GM12878 (cell line): ENCODE results near the gene ZFR. TPM values are rescaled to one million over a fixed set of nuclear protein-coding genes. Genes with fewer than 3 reads are reported as not detected.

Experiments used
- ATAC-seq: fragments of 200-7000 bp; cut with Tn5 transposase; 3 replicates; pipeline ENCODE4 v1.9.1; 2020; ENCODE audit warnings: mild to moderate bottlenecking, moderate library complexity
- BruUV-seq: library from RNA; stranded (reverse); fragments of 400-500 nt; replicated peaks from 2 replicates; lab custom pipeline; 2021; lab: Mats Ljungman, UMichigan
- CTCF ChIA-PET: fragments of 300-600 bp; sonication (Branson Sonifier 250); formaldehyde crosslinking; extraction: SDS; loops from one replicate; lab custom pipeline; 2021; ENCODE audit warnings: inconsistent platforms; lab: Yijun Ruan, JAX
- POLR2A ChIA-PET: fragments of 350-600 bp; formaldehyde crosslinking; extraction: SDS; loops from one replicate; lab custom pipeline; 2021; ENCODE audit warnings: inconsistent platforms; lab: Charles Lee
- RAD21 ChIA-PET: fragments of 300-600 bp; sonication (Branson Sonifier 250); formaldehyde crosslinking; loops from one replicate; lab custom pipeline; 2023; ENCODE audit warnings: antibody characterized with exemption; ENCODE audit not compliant: unreplicated experiment; lab: Charles Lee
- SMC1A ChIA-PET: fragments of 300-600 bp; sonication (Branson Sonifier 250); formaldehyde crosslinking; loops from one replicate; lab custom pipeline; 2023; ENCODE audit not compliant: unreplicated experiment, uncharacterized antibody; lab: Charles Lee
- DNase-seq: peaks from one replicate; pipeline ENCODE4 v3.0.0-alpha.2; 2011; ENCODE audit warnings: low read depth, low spot score
- FAIRE-seq: peaks from 3 replicates; lab custom pipeline; 2011; peaks lifted over from hg19 to GRCh38; lab: Jason Lieb, UNC
- H2AFZ ChIP-seq: 2 replicates; pipeline ENCODE4 v1.6.0; 2011; ENCODE audit warnings: low read depth, low read length, control low read depth; ENCODE audit not compliant: control insufficient read depth
- H3K27ac ChIP-seq: 2 replicates; pipeline ENCODE4 v1.5.1; 2011; ENCODE audit warnings: control low read depth; ENCODE audit not compliant: control insufficient read depth, insufficient read depth
- H3K27me3 ChIP-seq, 2 experiments: replicated peaks in 1 of 2; 2 replicates each; pipeline versions ENCODE4 v1.6.0 to v1.6.1; 2011; ENCODE audit warnings: low read length in 1 of 2; ENCODE audit not compliant: control insufficient read depth in 2 of 2, insufficient read depth in 2 of 2
- H3K36me3 ChIP-seq, 2 experiments: 2 replicates each; pipeline ENCODE4 v1.5.1; 2011; ENCODE audit warnings: low read length in 1 of 2; ENCODE audit not compliant: control insufficient read depth in 2 of 2, insufficient read depth in 2 of 2
- H3K4me1 ChIP-seq: 2 replicates; pipeline ENCODE4 v1.6.1; 2011; ENCODE audit warnings: mild to moderate bottlenecking, low read length, moderate library complexity, mixed read lengths; ENCODE audit not compliant: control insufficient read depth, insufficient read depth
- H3K4me2 ChIP-seq: 2 replicates; pipeline ENCODE4 v1.6.0; 2011; ENCODE audit warnings: control low read depth; ENCODE audit not compliant: control insufficient read depth, insufficient read depth
- H3K4me3 ChIP-seq: fragments of 200-600 bp; sonication (generic); 2 replicates; pipeline ENCODE4 v1.5.1; 2016
- H3K79me2 ChIP-seq: 2 replicates; pipeline ENCODE4 v1.6.0; 2011; ENCODE audit warnings: low read length; ENCODE audit not compliant: control insufficient read depth, insufficient read depth
- H3K9ac ChIP-seq: 2 replicates; pipeline ENCODE4 v1.8.0; 2011; ENCODE audit warnings: low read length, control low read depth, mixed read lengths; ENCODE audit not compliant: control insufficient read depth, insufficient read depth
- H3K9me3 ChIP-seq: replicated peaks from 3 replicates; pipeline ENCODE4 v1.5.1; 2011; ENCODE audit warnings: mild to moderate bottlenecking, low read length; ENCODE audit not compliant: control insufficient read depth, insufficient read depth
- H4K20me1 ChIP-seq: 2 replicates; pipeline ENCODE4 v1.6.0; 2011; ENCODE audit not compliant: control insufficient read depth, insufficient read depth
- DPF2 ChIP-seq: fragments of 450-650 bp; IDR thresholded peaks from 2 replicates; pipeline ENCODE4 v1.6.1; 2017; ENCODE audit warnings: mild to moderate bottlenecking
- FOXK2 ChIP-seq: fragments of 450-650 bp; IDR thresholded peaks from 2 replicates; pipeline ENCODE4 v1.6.1; 2017; ENCODE audit warnings: mild to moderate bottlenecking, moderate library complexity
- FOXM1 ChIP-seq: IDR thresholded peaks from 2 replicates; pipeline ENCODE4 v1.6.1; 2012; ENCODE audit warnings: low read depth, mild to moderate bottlenecking, inconsistent platforms, low read length, moderate library complexity
- KLF5 ChIP-seq: fragments of 450-650 bp; IDR thresholded peaks from 2 replicates; pipeline ENCODE4 v1.6.1; 2014; ENCODE audit warnings: mild to moderate bottlenecking; ENCODE audit not compliant: partially characterized antibody
- MEF2B ChIP-seq: fragments of 450-650 bp; IDR thresholded peaks from 2 replicates; pipeline ENCODE4 v1.6.1; 2018; ENCODE audit warnings: mild to moderate bottlenecking, moderate library complexity; ENCODE audit not compliant: partially characterized antibody, poor library complexity, severe bottlenecking
- RAD21 ChIP-seq: IDR thresholded peaks from 2 replicates; pipeline ENCODE4 v1.6.1; 2011; ENCODE audit warnings: mild to moderate bottlenecking, low read depth, low read length, moderate library complexity; ENCODE audit not compliant: insufficient read depth
- REST ChIP-seq: IDR thresholded peaks from 2 replicates; pipeline ENCODE4 v1.6.1; 2012; ENCODE audit warnings: mild to moderate bottlenecking, low read depth, low read length
- STAT3 ChIP-seq: IDR thresholded peaks from 2 replicates; pipeline ENCODE4 v1.6.1; 2011; ENCODE audit warnings: low read depth, low read length, improper control_type of control experiment
- ZSCAN29 ChIP-seq: fragments of 450-650 bp; IDR thresholded peaks from 2 replicates; pipeline ENCODE4 v1.6.1; 2017; ENCODE audit warnings: mild to moderate bottlenecking, moderate library complexity
- ZZZ3 ChIP-seq: IDR thresholded peaks from 2 replicates; pipeline ENCODE4 v1.6.1; 2011; ENCODE audit warnings: low read depth; ENCODE audit not compliant: control insufficient read depth, insufficient read length
- WGBS: methylation state at CpG from one replicate; pipeline ENCODE4 v1.1.6; 2016; ENCODE audit warnings: low lambda C conversion rate; ENCODE audit not compliant: insufficient replicate concordance, insufficient coverage; ENCODE audit errors: missing lambda C conversion rate; 5-methylcytosine and 5-hydroxymethylcytosine counted together
- in situ Hi-C: fragments of 300-500 bp; cut with MboI; formaldehyde crosslinking; loops from 9 replicates; pipeline ENCODE4 v1.14.3; 2018; ENCODE audit warnings: mixed read lengths
- intact Hi-C: fragments of 100-400 bp; cut with micrococcal nuclease; formaldehyde crosslinking; loops from one replicate; pipeline ENCODE4 v1.14.2; 2022; ENCODE audit not compliant: unreplicated experiment
- polyA plus RNA-seq, 11 experiments: library from polyadenylated mRNA; depleted of rRNA in 4 of 11; unstranded in 6 of 11; stranded (reverse) in 5 of 11; fragments of >200 nt; fragmentation: Nextera tagmentation in 4 of 11; fragmentation: Illumina TruSeq in 1 of 11; extraction: Ambion mirVana in 4 of 11; extraction: Trizol in 1 of 11; gene quantifications; 1 replicate in 1 of 11; 2 replicates in 10 of 11; pipeline versions ENCODE4 v1.2.1 to v1.2.3, GENCODE V29; 2011 to 2016; ENCODE audit warnings: inconsistent platforms in 2 of 11, missing spikeins in 2 of 11, low read depth in 1 of 11
- total RNA-seq, 4 experiments: library from RNA; depleted of rRNA in 3 of 4; stranded (reverse); fragments of >200 nt in 3 of 4; fragmentation: Illumina TruSeq in 1 of 4; extraction: Trizol in 1 of 4; gene quantifications; 2 replicates each; pipeline versions ENCODE4 v1.2.1 to v1.2.3, GENCODE V29; 2013 to 2021

The ZFR gene
- total and polyA plus RNA-seq, 10 of the 15 experiments (the other 5 are each of a cell fraction or from before 2014, with no cell fraction given), result 33.7 to 90.6 (median 72.9) TPM

GRCh38 chr5:32390819-32391591 lies 53.5 kb downstream of the ZFR start:
- ATAC-seq, result no peak
- H3K4me1 ChIP-seq, result no peaks in the 10 kb centered on the region
- no peaks in the 10 kb centered on the region for H3K79me2 ChIP-seq
- no peak for FAIRE-seq
- H4K20me1 ChIP-seq, result no peaks in the 10 kb centered on the region
- BruUV-seq, result no TSS peak
- TF ChIP-seq REST (no peak), ZZZ3 (no peak), RAD21 (no peak), FOXK2 (no peak), FOXM1 (no peak), MEF2B (no peak), DPF2 (no peak), KLF5 (no peak), ZSCAN29 (no peak), STAT3 (no peak)
- H3K36me3 ChIP-seq, result peaks cover 3 to 48% of the 10 kb centered on the region in 2 experiments; a peak in 3 of 4 replicates
- no peak overlapping the region for H3K4me2 ChIP-seq
- H3K4me3 ChIP-seq, result no peak overlapping the region
- no peaks in the 10 kb centered on the region for H3K9me3 ChIP-seq
- H3K27me3 ChIP-seq, result no peaks in the 10 kb centered on the region
- no peak for DNase-seq
- H2AFZ ChIP-seq, result no peak overlapping the region
- ChIA-PET SMC1A (interaction anchor here (1.0 kb wide), 1 partner anchor 115 kb away, joined by 3 read pairs; no protein-coding TSS in a partner anchor), POLR2A (interaction anchor here (0.6 kb wide), 1 partner anchor 372 kb away, joined by 3 read pairs; no protein-coding TSS in a partner anchor), CTCF (interaction anchor here (0.9 to 1.2 kb wide), 3 partner anchors 199 to 240 kb away, joined by 3 to 4 read pairs (median 3); no protein-coding TSS in a partner anchor), RAD21 (no interaction called here)
- intact Hi-C loops (no loop called here), in situ Hi-C loops (no loop called here)
- no peak overlapping the region for H3K9ac ChIP-seq
- 90% methylated on average over 9 of the region's 10 CpGs for WGBS
- H3K27ac ChIP-seq, result no peak overlapping the region
